GM21515 (cell line): ENCODE measurements around the gene GABRB2.

Experiments used
- ATAC-seq: cut with Tn5 transposase; IDR thresholded peaks from one replicate; pipeline ENCODE4 v1.9.1; 2021; ENCODE audit not compliant: unreplicated experiment

The GABRB2 gene

GRCh38 chr5:161481922-161482321, 64.6 kb downstream of the GABRB2 start:
- ATAC-seq: no peak

DNA sequence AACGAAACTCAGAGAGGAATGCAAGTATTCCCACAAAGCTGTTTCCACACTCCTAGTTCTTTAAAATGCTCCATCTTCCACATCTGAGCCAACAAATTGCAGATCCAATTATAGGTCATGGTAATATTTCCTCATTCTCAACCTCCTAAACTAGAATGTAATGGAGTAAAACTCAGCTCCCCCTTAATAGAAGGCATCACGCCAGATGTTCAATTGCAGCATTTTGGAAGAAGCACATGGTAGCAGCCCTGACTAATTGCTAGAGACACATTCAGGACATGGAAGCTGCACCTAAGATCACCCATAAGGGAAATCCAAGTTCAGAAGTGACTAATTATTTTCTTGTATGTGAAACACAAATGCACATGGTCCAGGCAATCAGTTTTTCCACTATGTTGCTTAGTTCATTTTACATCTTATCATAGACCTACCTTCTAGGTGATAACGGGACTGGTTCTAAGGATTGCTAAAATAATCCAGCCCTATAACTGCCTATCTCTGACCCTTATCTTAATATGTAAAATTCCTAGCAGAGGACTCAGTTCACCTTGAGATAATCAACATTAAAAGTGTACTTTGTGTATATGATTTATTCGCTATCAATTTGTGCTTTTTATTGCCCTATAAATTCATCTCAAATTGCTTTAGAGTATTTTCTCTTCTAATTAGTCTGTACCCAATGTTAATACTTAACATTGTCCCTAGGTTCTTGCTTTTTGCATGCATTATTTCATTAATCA, 75.1 kb downstream of the GABRB2 start:
- ATAC-seq: no peak

DNA sequence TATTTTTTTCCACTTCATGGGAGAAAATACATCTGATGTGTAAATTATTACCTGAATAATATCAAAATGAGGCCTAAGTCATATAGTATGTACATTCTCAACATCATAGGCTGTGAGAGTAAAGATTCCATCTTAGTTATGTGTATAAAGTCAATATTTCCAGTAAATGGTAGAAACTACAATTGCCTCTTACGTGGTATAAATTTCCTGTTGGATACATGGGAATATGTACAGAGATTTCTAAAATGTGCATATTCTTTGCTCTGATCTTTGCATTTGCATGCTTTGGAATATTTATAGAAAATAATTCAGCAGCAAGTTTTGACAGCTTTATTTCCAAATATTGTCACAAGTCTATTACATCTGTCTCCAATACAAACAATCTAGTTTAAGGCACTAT, 78.8 kb downstream of the GABRB2 start:
- ATAC-seq: no peak

- no peak for ATAC-seq
These were observed 85.8 kb downstream of the GABRB2 start for GRCh38 chr5:161460741-161461140.

- ATAC-seq: no peak
These were observed 99.9 kb downstream of the GABRB2 start for GRCh38 chr5:161446655-161447054.

- ATAC-seq: no peak
These were observed 104.1 kb downstream of the GABRB2 start for GRCh38 chr5:161442471-161442870.

DNA sequence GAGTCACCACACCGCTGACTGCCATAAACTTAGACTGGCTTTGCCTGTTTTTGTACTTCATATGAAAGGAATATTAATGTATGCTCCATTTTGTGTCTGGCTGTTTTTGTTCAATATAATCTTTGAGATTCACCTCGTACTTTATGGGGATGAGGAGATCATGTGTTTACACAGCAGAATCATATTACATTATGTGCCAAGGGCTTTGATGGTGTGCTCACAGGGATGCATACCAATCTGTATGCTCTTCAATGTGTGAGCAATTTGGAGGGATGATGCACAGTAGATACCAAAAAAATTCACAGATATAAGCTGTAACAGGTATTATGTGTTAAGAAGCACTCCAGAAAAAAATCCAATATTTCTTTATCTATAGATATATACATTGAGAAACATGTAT, 113.7 kb downstream of the GABRB2 start:
- ATAC-seq: no peak

GRCh38 chr5:161431963-161432362, 114.6 kb downstream of the GABRB2 start:
- no peak for ATAC-seq

GRCh38 chr5:161421067-161421466, 125.5 kb downstream of the GABRB2 start:
- ATAC-seq: no peak

GRCh38 chr5:161420521-161420920, 126.0 kb downstream of the GABRB2 start:
- no peak for ATAC-seq

DNA sequence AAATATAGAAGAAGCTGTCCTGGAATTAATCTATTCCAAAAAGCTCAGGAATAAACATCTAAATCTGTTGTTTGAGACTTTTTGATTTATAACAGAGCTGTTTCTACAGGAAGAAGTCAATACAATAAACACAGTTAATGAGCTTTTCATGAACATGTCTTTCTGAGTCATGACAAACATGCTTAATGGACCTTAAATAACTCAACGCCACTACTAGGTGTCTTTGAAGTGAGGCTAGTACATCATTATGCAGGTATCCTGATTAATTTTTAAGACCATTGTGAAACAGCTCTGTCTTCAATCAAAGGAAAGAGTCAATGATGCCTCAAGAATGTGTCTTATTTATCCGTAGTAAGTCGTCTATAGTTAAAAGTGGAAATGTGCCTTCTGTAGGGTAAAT, 131.6 kb downstream of the GABRB2 start:
- no peak for ATAC-seq

DNA sequence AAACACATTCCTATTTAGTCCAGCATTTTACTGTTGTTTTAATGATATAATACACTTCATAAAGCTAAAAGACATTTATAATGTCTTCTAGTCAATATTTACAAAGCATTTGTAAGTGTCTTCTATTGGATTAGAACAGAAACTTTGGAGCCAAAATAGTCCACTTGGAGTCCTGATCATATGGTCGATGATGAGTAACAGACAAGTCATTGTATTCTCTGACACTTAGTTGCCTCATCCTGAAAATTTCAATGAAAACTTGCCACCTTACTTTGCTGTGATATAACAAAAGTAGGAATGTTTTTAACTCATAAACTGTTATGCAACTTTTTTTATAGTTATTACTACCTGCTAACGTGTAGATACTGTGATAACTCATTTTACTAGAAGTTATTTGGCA, 132.5 kb downstream of the GABRB2 start:
- no peak for ATAC-seq

GRCh38 chr5:161412792-161413191, 133.7 kb downstream of the GABRB2 start:
- ATAC-seq: no peak

DNA sequence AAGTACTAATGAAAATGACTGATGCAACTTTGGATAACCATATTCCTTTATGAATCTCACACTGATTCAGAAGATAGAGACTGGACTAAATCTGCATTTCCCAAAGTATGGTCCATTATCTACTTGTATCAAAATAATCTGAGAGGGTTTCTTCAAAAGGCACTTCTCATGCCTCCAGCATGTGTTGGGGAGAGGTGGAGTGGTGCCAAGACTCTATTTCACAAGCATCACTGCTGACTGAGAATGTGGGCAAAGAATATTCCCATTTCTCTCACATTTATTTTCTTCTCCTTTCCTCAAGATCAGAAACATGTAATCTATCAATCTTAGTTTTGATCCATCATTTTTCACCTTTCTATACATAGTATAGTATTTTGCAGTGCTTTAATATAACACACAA, 135.4 kb downstream of the GABRB2 start:
- ATAC-seq: no peak

DNA sequence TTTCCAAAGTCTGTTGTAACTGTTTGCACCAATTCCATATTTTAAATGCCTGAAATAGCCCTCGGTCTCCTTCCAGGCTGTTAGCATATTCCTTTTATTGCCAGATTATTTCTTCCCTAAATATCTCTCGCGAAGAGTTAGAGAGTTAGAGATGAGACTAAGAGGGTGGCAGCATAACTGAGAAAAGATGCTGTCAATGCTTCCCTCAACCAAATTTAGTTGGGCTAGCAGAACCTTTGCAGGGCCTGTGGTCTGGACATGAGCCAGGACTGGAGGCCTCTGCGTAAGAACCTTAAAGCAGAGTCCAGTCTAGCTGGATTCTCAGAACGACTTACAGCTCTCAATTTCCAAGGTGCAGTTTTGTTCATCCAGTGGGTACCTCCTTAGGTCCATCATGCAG, 135.9 kb downstream of the GABRB2 start:
- ATAC-seq: no peak

GRCh38 chr5:161409471-161409870, 137.1 kb downstream of the GABRB2 start:
- ATAC-seq: no peak

- no peak for ATAC-seq
These were observed 139.6 kb downstream of the GABRB2 start for GRCh38 chr5:161406880-161407279.

DNA sequence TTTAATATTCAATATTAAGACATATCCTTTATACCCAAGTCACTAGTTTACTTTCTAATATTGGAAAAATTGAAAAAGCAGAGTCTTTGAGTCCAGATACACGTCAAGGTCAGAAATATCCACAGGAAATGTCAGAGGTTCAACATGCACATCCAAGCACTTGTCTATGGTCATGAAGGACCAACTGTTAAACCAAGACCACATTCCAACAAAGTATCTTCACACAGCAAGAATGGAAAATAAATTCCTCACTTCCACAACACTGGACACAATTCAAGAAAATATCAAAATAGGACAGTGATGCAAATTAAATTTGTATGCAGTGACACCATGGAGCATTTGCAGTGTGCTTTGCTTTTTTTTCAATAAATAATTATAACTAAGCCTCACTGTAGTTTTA, 142.5 kb downstream of the GABRB2 start:
- ATAC-seq: no peak

DNA sequence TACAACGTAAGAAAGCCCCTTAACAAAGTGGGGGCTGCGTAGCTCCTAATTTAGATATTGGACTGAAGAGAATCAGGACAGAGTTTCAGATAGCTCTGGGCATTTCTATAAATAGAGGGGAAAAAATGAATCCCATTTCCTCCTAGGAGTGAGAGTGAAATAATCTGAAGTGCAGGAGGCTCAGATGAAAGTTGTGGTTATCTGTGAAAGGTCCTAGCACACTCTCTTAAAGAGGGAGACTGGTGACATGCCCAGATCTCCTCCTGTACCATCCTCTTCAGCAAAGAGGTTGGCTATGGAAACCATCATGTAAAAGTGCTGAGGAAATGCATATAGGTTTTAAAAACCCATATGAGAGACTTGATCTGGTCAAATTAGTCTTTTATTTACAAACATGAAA, 143.4 kb downstream of the GABRB2 start:
- ATAC-seq: no peak

GRCh38 chr5:161400583-161400982, 145.9 kb downstream of the GABRB2 start:
- no peak for ATAC-seq

DNA sequence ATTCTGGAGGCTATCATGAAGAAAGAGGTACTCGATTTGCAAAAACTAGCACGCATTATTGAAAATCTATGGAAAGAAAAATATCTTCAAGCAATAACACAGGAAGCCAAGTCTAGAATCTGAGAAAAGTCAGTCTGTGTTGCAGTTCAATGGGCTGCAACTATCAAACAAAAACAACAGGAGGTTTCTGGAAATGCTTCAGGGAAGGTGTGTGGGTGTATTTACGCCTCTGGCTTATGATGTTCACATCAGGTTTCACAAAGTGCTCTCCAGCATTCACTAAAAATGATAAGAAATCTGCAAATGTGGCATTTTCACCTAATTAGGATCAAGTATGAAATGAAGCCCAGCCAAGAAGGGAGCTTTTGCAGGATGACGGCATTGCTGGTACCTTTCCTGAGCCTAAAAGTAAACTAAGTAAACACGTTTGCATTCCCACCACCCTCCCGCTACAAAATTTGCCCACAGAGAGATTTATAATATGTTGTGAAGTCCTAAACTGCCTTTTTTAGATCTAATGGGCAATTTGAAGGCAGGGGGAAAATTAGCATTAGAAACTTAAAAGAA, 146.4 kb downstream of the GABRB2 start:
- ATAC-seq: no peak

DNA sequence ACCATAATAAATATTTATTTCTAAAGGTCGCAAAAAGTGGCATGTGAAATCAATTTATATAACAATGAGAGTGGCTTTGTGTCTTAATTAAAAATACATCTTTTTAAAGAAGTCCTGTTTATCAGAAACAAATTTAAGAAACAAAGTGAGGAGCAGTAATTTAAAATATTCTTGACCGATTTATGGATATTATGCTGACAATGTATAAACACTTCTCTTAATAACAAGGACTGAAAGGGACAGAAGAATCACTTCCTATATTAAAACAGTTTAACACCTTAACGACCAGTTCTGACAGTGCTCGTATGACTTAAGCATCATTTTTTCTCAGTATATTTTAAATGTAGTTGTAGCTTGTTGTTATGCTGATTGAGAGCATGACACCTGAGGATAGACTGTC, 149.1 kb downstream of the GABRB2 start:
- ATAC-seq: no peak

GRCh38 chr5:161396171-161396570, 150.4 kb downstream of the GABRB2 start:
- ATAC-seq: no peak
